SK-N-SH (cell line): Measurements from ENCODE around the gene KCNK15. TPM values are rescaled to one million over a fixed set of nuclear protein-coding genes. Genes with fewer than 3 reads are reported as not detected.

Experiments used
- CTCF ChIA-PET: fragments of 300-600, 350-600 bp; formaldehyde crosslinking; extraction: SDS; loops from one replicate; lab custom pipeline; 2021; lab: Yijun Ruan, JAX
- POLR2A ChIA-PET: fragments of 350-600 bp; sonication (Branson Sonifier 250); formaldehyde crosslinking; extraction: SDS; loops from one replicate; lab custom pipeline; 2020; ENCODE audit warnings: antibody characterized with exemption, inconsistent platforms; lab: Yijun Ruan, JAX
- DNase-seq: peaks from one replicate; pipeline ENCODE4 v3.0.0; 2012
- H2AFZ ChIP-seq: fragments of 200-600 bp; sonication (generic); 2 replicates; pipeline ENCODE4 v1.8.1; 2016; ENCODE audit warnings: antibody characterized with exemption, mild to moderate bottlenecking, low read depth
- H3F3A ChIP-seq: fragments of 200-600 bp; sonication (generic); replicated peaks from 2 replicates; pipeline ENCODE3; 2016; ENCODE audit warnings: antibody characterized with exemption, mild to moderate bottlenecking; ENCODE audit not compliant: insufficient read depth
- H3K27ac ChIP-seq, 2 experiments: fragments of 200-500 bp in 1 of 2; fragments of 200-600 bp in 1 of 2; sonication (Bioruptor generic) in 1 of 2; sonication (generic), shearing (Covaris generic) in 1 of 2; 2 replicates each; pipeline versions ENCODE4 v1.5.1 to v1.6.1; 2014 to 2016; ENCODE audit warnings: low read depth in 2 of 2, inconsistent platforms in 1 of 2, low read length in 1 of 2, mild to moderate bottlenecking in 1 of 2, mixed read lengths in 1 of 2
- H3K27me3 ChIP-seq: fragments of 200-600 bp; sonication (generic), shearing (Covaris generic); 2 replicates; pipeline ENCODE4 v1.6.1; 2016; ENCODE audit warnings: mixed run types; ENCODE audit not compliant: insufficient read depth
- H3K36me3 ChIP-seq, 2 experiments: fragments of 200-500 bp in 1 of 2; fragments of 200-600 bp in 1 of 2; sonication (Bioruptor generic) in 1 of 2; sonication (generic) in 1 of 2; replicated peaks in 1 of 2; 2 replicates each; pipeline versions ENCODE3 to v1.5.1; 2014 to 2016; ENCODE audit warnings: low read length in 1 of 2, mild to moderate bottlenecking in 1 of 2; ENCODE audit not compliant: insufficient read depth in 2 of 2, control insufficient read depth in 1 of 2
- H3K4me1 ChIP-seq, 2 experiments: fragments of 200-500 bp in 1 of 2; fragments of 200-600 bp in 1 of 2; sonication (Bioruptor generic) in 1 of 2; sonication (generic), shearing (Covaris generic) in 1 of 2; 2 replicates each; pipeline versions ENCODE4 v1.5.1 to v1.6.1; 2014 to 2016; ENCODE audit warnings: low read depth in 1 of 2, low read length in 1 of 2, mixed run types in 1 of 2; ENCODE audit not compliant: insufficient read depth in 2 of 2, control insufficient read depth in 1 of 2
- H3K4me2 ChIP-seq: fragments of 200-600 bp; sonication (generic), shearing (Covaris generic); 2 replicates; pipeline ENCODE4 v1.6.1; 2017; ENCODE audit warnings: mixed run types
- H3K4me3 ChIP-seq, 2 experiments: fragments of 200-500 bp in 1 of 2; fragments of 200-600 bp in 1 of 2; sonication (Bioruptor generic) in 1 of 2; sonication (generic), shearing (Covaris generic) in 1 of 2; 2 replicates each; pipeline versions ENCODE4 v1.5.1 to v1.8.1; 2014 to 2016; ENCODE audit warnings: low read depth in 2 of 2, inconsistent platforms in 1 of 2, low read length in 1 of 2, mild to moderate bottlenecking in 1 of 2, mixed read lengths in 1 of 2, moderate library complexity in 1 of 2
- H3K79me2 ChIP-seq: fragments of 200-600 bp; sonication (generic); 2 replicates; pipeline ENCODE4 v1.8.1; 2017; ENCODE audit warnings: mild to moderate bottlenecking; ENCODE audit not compliant: insufficient read depth
- H3K9ac ChIP-seq: fragments of 200-600 bp; sonication (generic); 2 replicates; pipeline ENCODE4 v1.6.1; 2017; ENCODE audit warnings: mixed run types
- H3K9me2 ChIP-seq: fragments of 200-600 bp; sonication (generic); 2 replicates; pipeline ENCODE4 v1.6.1; 2017; ENCODE audit warnings: mixed run types
- H3K9me3 ChIP-seq: fragments of 200-600 bp; sonication (generic); 2 replicates; pipeline ENCODE4 v1.6.1; 2017; ENCODE audit warnings: mixed run types, mild to moderate bottlenecking, moderate library complexity
- H4K20me1 ChIP-seq: fragments of 200-600 bp; sonication (generic); 2 replicates; pipeline ENCODE4 v1.6.1; 2017; ENCODE audit warnings: mild to moderate bottlenecking, mixed run types; ENCODE audit not compliant: insufficient read depth
- CHD2 ChIP-seq: fragments of 150-350 bp; IDR thresholded peaks from 2 replicates; pipeline ENCODE4 v1.6.1; 2018; ENCODE audit warnings: low read length; ENCODE audit not compliant: partially characterized antibody
- FOSL2 ChIP-seq: IDR thresholded peaks from 2 replicates; pipeline ENCODE4 v1.4.0; 2012; ENCODE audit warnings: low read depth, mild to moderate bottlenecking, moderate library complexity, borderline replicate concordance
- FOXM1 ChIP-seq: IDR thresholded peaks from 2 replicates; pipeline ENCODE4 v1.4.0; 2012; ENCODE audit warnings: low read depth, mild to moderate bottlenecking
- GATA2 ChIP-seq: sonication (generic); formaldehyde crosslinking; IDR thresholded peaks from 2 replicates; pipeline ENCODE4 v1.5.0; 2020; ENCODE audit warnings: mild to moderate bottlenecking, missing genetic modification reagents
- MEF2A ChIP-seq: IDR thresholded peaks from 2 replicates; pipeline ENCODE4 v1.4.0; 2012; ENCODE audit warnings: low read depth, borderline replicate concordance
- PBX3 ChIP-seq: IDR thresholded peaks from 2 replicates; pipeline ENCODE4; 2012
- REST ChIP-seq: IDR thresholded peaks from 2 replicates; pipeline ENCODE4 v1.6.1; 2012; ENCODE audit warnings: mild to moderate bottlenecking, low read depth, low read length, moderate library complexity
- SIN3A ChIP-seq: IDR thresholded peaks from 2 replicates; pipeline ENCODE4 v1.6.1; 2012; ENCODE audit warnings: low read depth, mild to moderate bottlenecking, low read length, moderate library complexity, borderline replicate concordance
- SMC3 ChIP-seq: IDR thresholded peaks from 2 replicates; pipeline ENCODE4 v1.6.1; 2012; ENCODE audit warnings: low read depth, low read length, improper control_type of control experiment
- TCF12 ChIP-seq: IDR thresholded peaks from 2 replicates; pipeline ENCODE4 v1.4.0; 2012
- USF1 ChIP-seq: IDR thresholded peaks from 2 replicates; pipeline ENCODE4 v1.4.0; 2012; ENCODE audit warnings: low read depth, borderline replicate concordance
- YY1 ChIP-seq: IDR thresholded peaks from 2 replicates; pipeline ENCODE4 v1.4.0; 2012; ENCODE audit warnings: low read depth, mild to moderate bottlenecking
- WGBS: methylation state at CpG from one replicate; pipeline ENCODE4 v1.1.6; 2017; ENCODE audit warnings: low lambda C conversion rate; 5-methylcytosine and 5-hydroxymethylcytosine counted together
- polyA plus RNA-seq, 3 experiments: library from polyadenylated mRNA; depleted of rRNA; stranded (reverse); fragments of >200 nt; gene quantifications; 2 replicates each; pipeline ENCODE4 v1.2.3, GENCODE V29; 2012

KCNK15 gene
- polyA plus RNA-seq, 1 of the 3 experiments (the other 2 are of a cell fraction), result 0.02 TPM

GRCh38 chr20:44769481-44769863, 23.8 kb downstream of the KCNK15 start:
- CTCF ChIA-PET, result no interaction called here

More at GRCh38 chr20:44769481-44769863, 23.8 kb downstream of the KCNK15 start:
- Histone ChIP-seq H3K9me3 (no peaks in the 10 kb centered on the region), H4K20me1 (no peaks in the 10 kb centered on the region), H3K4me3 (no peak overlapping the region), H3K36me3 (no peaks in the 10 kb centered on the region), H3K4me2 (no peak overlapping the region), H3F3A (no peaks in the 10 kb centered on the region), H3K4me1 (peaks cover 0 to 28% of the 10 kb centered on the region in 2 experiments; a peak in 1 of 4 replicates), H2AFZ (no peak overlapping the region), H3K9me2 (no peaks in the 10 kb centered on the region), H3K9ac (no peak overlapping the region), H3K79me2 (no peaks in the 10 kb centered on the region), H3K27ac (no peak overlapping the region), H3K27me3 (peaks cover 26% of the 10 kb centered on the region; the same call in 1 of the 2 replicates)
- TF ChIP-seq CHD2 (no peak), SIN3A (no peak), MEF2A (no peak), FOXM1 (no peak), TCF12 (no peak), PBX3 (no peak), REST (no peak), USF1 (no peak), YY1 (no peak), FOSL2 (no peak), SMC3 (no peak), GATA2 (CRISPR knock-in tag) (no peak)
- WGBS, result 53% methylated on average over 5 of the region's 5 CpGs
- POLR2A ChIA-PET, result no interaction called here
- no peak for DNase-seq
